ENCODE measurements around the gene CIB1.
A peak's percentile ranks its signal among the peaks of the same experiment; 100 is the strongest.

DNA sequence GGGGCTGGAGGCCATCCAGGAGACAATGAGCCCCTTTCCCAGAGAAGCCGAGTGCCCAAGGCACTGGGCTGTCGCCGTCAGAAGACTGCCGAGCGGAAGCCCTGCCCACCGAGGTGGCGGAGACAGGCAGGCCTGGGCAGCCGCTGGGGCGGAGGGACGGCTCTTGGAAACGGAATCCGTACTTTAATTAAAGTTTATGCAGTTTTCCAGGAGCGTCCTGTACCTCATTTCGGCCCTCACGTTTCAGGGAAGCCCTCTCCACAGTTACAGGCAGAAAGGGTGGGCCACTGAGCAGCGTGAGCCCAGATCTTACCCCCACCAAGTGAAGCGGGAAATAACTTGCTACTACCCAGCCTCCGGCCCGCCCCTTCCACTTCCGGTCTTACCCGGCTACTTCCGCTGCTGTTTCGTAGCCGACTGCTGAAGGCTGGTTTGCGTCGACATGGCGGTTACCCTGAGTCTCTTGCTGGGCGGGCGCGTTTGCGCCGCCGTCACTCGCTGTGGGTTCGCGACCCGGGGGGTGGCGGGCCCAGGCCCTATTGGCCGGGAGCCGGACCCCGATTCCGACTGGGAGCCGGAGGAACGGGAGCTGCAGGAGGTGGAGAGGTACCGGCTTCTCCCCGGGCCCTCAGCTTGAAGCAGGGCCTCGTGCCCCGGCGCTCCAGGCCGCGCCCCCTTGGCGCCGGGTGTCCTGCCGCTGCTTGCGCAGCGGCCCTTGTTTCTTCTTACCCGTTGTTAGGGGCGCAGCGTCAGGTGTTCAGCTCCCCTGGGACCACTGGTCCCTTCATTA is 31.7 kb upstream of the CIB1 start, which contains the start of gene NGRN:
- peak; percentile 56 to 72 for TF ChIP-seq POLR2A (IDR thresholded peaks at IDR 0.05)
- TF ChIP-seq EP300 (IDR thresholded peaks at IDR 0.05), result no peak

Measured in gastroesophageal sphincter (tissue), 2 donors.